HG03039 (cell line): Measurements from ENCODE around the gene ZNF71.
A peak's percentile ranks its signal among the peaks of the same experiment; 100 is the strongest.

Experiments used
- ATAC-seq: cut with Tn5 transposase; IDR thresholded peaks from one replicate; pipeline ENCODE4 v1.9.1; 2021; ENCODE audit warnings: mild to moderate bottlenecking, moderate library complexity; ENCODE audit not compliant: unreplicated experiment

The ZNF71 gene

GRCh38 chr19:56594783-56595547 is at the start of gene ZNF71:
ZNF71 (plus strand) TSS chr19:56595302; CDS start chr19:56601559, 6,257 bp downstream.
- peak; percentile 96 for ATAC-seq

DNA sequence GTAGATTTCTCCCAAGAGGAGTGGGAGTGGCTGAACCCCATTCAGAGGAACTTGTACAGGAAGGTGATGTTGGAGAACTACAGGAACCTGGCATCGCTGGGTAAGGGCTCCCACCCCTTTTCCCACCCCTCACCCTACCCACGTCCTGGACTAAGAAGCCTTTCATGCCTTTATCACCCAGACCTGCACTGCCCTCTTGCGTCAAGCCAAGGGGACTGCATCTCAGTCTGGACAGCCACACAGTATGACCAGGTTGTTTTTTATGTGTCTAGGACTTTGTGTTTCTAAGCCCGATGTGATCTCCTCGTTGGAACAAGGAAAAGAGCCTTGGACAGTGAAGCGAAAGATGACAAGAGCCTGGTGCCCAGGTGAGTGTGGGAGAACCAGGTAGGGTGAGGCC is 47.6 kb upstream of the ZNF71 start:
- ATAC-seq, result no peak

GRCh38 chr19:56554272-56554869 is 40.7 kb upstream of the ZNF71 start:
- ATAC-seq, result no peak

- ATAC-seq, result no peak
These were observed 32.3 kb upstream of the ZNF71 start for GRCh38 chr19:56562766-56563165.

- ATAC-seq, result peak; percentile 18
These were observed 28.2 kb upstream of the ZNF71 start for GRCh38 chr19:56566904-56567273.

GRCh38 chr19:56567274-56568120 is 27.6 kb upstream of the ZNF71 start, which contains the start of gene ZNF470:
ZNF470 (plus strand) TSS chr19:56567468; CDS start chr19:56570312, 2,844 bp downstream.
- ATAC-seq, result peak; percentile 91

DNA sequence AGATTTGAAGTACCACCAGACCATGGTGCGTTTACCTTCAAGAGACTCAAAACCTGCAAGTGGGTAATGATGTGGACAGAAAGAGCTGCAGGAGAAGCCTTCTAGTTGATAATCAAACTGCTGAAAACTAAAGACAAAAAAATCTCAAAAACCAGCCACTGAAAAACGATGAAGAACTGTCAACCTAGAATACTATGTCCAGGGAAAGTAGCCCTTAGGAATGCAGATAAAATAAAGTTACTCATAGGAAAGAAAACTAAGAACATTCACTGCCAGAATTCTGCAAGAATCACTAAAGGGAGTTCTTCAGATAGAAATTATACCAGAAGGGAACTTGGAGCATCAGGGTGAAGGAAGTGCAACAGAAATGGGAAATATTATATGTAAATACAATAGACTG is 22.5 kb upstream of the ZNF71 start:
- no peak for ATAC-seq

GRCh38 chr19:56573914-56574313 is 21.2 kb upstream of the ZNF71 start:
- ATAC-seq, result no peak

DNA sequence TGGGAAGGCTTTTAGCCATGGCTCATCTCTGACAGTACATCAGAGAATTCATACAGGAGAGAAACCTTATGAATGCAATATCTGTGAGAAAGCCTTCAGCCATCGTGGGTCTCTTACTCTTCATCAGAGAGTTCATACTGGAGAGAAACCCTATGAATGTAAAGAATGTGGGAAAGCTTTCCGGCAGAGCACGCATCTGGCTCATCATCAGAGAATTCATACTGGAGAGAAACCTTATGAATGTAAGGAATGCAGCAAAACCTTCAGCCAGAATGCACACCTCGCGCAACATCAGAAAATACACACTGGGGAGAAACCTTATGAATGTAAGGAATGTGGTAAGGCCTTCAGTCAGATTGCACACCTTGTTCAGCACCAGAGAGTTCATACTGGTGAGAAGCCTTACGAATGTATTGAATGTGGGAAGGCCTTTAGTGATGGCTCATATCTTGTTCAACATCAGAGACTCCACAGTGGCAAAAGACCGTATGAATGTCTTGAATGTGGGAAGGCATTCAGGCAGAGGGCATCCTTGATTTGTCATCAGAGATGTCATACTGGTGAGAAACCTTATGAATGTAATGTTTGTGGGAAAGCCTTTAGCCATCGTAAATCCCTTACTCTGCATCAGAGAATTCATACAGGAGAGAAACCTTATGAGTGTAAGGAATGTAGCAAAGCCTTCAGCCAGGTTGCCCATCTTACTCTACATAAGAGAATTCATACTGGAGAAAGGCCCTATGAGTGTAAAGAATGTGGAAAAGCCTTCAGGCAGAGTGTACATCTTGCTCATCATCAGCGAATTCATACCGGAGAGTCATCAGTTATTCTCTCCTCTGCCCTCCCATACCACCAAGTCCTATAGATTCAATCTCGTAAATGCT is 17.1 kb upstream of the ZNF71 start:
- ATAC-seq, result no peak

DNA sequence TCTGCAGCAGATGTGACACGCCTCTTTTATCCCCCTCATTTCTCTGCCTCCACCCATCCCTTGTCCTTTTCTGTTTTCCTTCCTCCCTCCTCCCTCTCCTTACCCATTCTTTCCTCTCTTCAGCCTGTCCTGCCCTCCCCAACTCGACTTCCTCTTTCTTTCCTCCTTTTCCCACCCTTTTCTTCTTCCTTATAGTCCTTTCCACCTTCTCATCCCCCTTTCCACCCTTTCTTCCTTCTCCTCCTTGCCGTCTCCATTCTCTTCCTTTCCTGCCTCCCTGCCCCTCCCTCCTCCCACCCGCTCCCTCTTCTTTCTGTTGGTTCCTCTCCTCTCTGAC is 688 bp upstream of the ZNF71 start:
- no peak for ATAC-seq

DNA sequence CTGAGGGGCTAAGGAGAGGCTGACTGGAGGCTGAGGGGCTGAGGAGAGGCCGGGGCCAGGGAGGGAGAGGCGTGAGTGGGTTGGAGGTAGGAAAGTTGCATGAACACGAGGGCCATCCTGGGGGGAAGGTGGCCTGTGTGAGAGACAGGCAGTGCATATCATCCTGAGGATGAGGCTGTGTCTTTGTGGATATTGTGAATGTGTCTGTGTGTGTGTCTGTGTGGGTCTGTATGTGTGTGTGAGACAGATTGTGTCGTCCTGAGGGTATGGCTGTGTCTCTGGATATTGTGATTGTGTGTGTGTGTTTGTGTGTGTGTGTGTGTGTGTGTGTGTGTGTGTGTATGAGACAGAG is 422 bp downstream of the ZNF71 start:
- no peak for ATAC-seq

GRCh38 chr19:56596676-56597075 is 1.6 kb downstream of the ZNF71 start:
- ATAC-seq, result no peak

- no peak for ATAC-seq
These were observed 2.6 kb downstream of the ZNF71 start for GRCh38 chr19:56597696-56598095.

GRCh38 chr19:56601375-56601774 is 6.3 kb downstream of the ZNF71 start:
- ATAC-seq, result no peak

DNA sequence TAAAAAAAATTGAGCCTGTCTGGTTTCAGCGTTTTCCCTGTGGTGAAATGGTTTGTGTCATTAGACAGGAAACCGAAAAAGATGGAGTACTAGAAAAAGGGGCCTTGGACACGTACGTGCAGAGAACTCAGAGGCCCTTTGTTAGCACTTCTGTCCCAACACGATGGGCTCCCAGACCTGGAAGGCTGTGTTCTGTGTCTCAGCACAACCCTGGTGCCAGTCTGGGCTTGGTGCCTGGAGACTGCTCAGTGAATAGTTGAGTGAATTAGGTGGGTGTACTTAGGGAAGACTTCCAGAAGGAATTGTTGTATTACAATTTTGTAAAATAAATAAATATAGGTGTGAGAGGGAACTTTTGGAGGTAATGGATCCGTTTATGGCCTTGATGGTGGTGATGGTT is 8.7 kb downstream of the ZNF71 start:
- no peak for ATAC-seq

DNA sequence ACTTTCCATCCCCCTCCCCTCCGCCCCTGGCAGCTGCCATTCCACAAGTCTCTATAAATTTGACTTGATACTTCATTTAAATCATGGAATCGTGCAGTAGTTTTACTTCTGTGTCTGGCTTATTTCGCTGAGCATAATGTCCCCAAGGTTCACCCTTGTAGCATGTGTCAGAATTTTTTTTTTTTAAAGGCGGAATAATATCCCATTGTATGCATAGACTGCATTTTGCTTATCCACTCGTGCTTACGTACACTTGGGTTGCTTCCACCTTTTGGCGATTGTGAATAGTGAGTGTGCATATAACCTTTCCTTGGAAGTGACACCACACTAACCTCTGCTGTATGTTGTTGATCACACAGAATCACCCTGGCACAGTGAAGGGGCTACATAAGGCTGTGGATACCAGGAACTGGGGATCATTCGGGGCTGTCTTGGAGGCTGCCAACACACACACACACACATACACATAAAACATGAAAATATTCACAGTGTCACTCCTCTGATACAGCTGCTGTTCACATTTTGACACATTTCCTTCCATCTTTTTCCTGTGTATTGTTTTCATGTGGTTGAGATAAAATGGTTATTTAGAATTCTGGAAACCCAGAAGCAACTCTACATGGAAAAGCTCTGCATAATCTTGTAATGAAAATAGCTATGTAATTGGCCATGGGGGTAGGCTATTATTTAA is 13.3 kb downstream of the ZNF71 start:
- no peak for ATAC-seq

- ATAC-seq, result no peak
These were observed 16.2 kb downstream of the ZNF71 start for GRCh38 chr19:56611288-56611687.

GRCh38 chr19:56612737-56613136 is 17.6 kb downstream of the ZNF71 start:
- ATAC-seq, result no peak

DNA sequence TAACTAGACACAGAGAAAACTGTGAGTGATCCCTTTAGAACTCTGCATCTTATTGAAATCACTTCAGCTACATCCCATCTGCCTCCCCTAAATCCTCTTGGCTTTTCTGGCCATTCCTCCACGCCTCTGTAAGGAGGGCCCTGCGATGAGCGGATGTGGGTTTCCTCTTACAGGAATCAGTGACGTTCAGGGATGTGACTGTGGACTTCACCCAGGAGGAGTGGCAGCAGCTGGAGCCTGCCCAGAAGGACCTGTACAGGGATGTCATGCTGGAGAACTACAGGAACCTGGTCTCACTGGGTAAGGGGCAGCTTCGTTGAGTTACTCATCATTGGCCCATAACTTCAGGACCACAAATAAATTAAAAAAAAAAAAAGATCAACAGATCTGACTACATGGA is 18.5 kb downstream of the ZNF71 start:
- no peak for ATAC-seq

- ATAC-seq, result no peak
These were observed 22.4 kb downstream of the ZNF71 start for GRCh38 chr19:56617531-56617930.
